ENCODE results near the gene PTPN14.

The PTPN14 gene

GRCh38 chr1:214303141-214303930 is 248.1 kb downstream of the PTPN14 start:
- no peaks in the 10 kb centered on the region for H3K9me3 ChIP-seq (ENCODE audit: insufficient read depth, low read length)
- peaks cover 3% of the 10 kb centered on the region for H3K36me3 ChIP-seq (replicated peaks; ENCODE audit: low read depth, low read length)
- TF ChIP-seq CTCF (IDR thresholded peaks at IDR 0.05; ENCODE audit: low read depth, low read length) (no peak), EZH2phosphoT487 (IDR thresholded peaks at IDR 0.05; ENCODE audit: low read depth) (no peak)
- peaks cover 11% of the 10 kb centered on the region; the same call in 1 of the 2 replicates for H3K4me1 ChIP-seq (ENCODE audit: low read length)
- H3K79me2 ChIP-seq (ENCODE audit: low read length) = peaks cover 49% of the 10 kb centered on the region
- H3K4me2 ChIP-seq (ENCODE audit: low read length) = no peak overlapping the region
- H3K4me3 ChIP-seq (ENCODE audit: low read length) = no peak overlapping the region
- H3K27me3 ChIP-seq (ENCODE audit: low read depth, low read length) = no peaks in the 10 kb centered on the region
- no peak overlapping the region for H3K27ac ChIP-seq (ENCODE audit: low read length)
- H2AFZ ChIP-seq (ENCODE audit: low read depth, low read length) = no peak overlapping the region
- H4K20me1 ChIP-seq (ENCODE audit: insufficient read depth, low read length) = no peaks in the 10 kb centered on the region
- H3K9ac ChIP-seq (ENCODE audit: low read length) = no peak overlapping the region

GRCh38 chr1:214301526-214301925 is 249.9 kb downstream of the PTPN14 start:
- Histone ChIP-seq H3K4me2 (ENCODE audit: low read length) (no peak overlapping the region), H2AFZ (ENCODE audit: low read depth, low read length) (no peak overlapping the region), H3K4me3 (ENCODE audit: low read length) (no peak overlapping the region), H3K4me1 (ENCODE audit: low read length) (peaks cover 29% of the 10 kb centered on the region), H3K27me3 (ENCODE audit: low read depth, low read length) (no peaks in the 10 kb centered on the region), H3K36me3 (replicated peaks; ENCODE audit: low read depth, low read length) (peaks cover 3% of the 10 kb centered on the region), H3K27ac (ENCODE audit: low read length) (no peak overlapping the region), H3K9ac (ENCODE audit: low read length) (no peak overlapping the region), H3K79me2 (ENCODE audit: low read length) (peaks cover 64% of the 10 kb centered on the region), H3K9me3 (ENCODE audit: insufficient read depth, low read length) (no peaks in the 10 kb centered on the region), H4K20me1 (ENCODE audit: insufficient read depth, low read length) (no peaks in the 10 kb centered on the region)
- TF ChIP-seq CTCF (IDR thresholded peaks at IDR 0.05; ENCODE audit: low read depth, low read length) = no peak
- TF ChIP-seq EZH2phosphoT487 (IDR thresholded peaks at IDR 0.05; ENCODE audit: low read depth) = no peak

- Histone ChIP-seq H4K20me1 (ENCODE audit: insufficient read depth, low read length) (no peaks in the 10 kb centered on the region), H3K79me2 (ENCODE audit: low read length) (peaks cover 68% of the 10 kb centered on the region), H3K36me3 (replicated peaks; ENCODE audit: low read depth, low read length) (peaks cover 3% of the 10 kb centered on the region), H3K27ac (ENCODE audit: low read length) (no peak overlapping the region), H3K9ac (ENCODE audit: low read length) (no peak overlapping the region), H3K4me3 (ENCODE audit: low read length) (no peak overlapping the region), H3K9me3 (ENCODE audit: insufficient read depth, low read length) (no peaks in the 10 kb centered on the region), H2AFZ (ENCODE audit: low read depth, low read length) (no peak overlapping the region), H3K27me3 (ENCODE audit: low read depth, low read length) (no peaks in the 10 kb centered on the region), H3K4me2 (ENCODE audit: low read length) (no peak overlapping the region), H3K4me1 (ENCODE audit: low read length) (peaks cover 41% of the 10 kb centered on the region)
- TF ChIP-seq CTCF (IDR thresholded peaks at IDR 0.05; ENCODE audit: low read depth, low read length) (no peak), EZH2phosphoT487 (IDR thresholded peaks at IDR 0.05; ENCODE audit: low read depth) (no peak)
Measured at GRCh38 chr1:214300149-214300780, 251.1 kb downstream of the PTPN14 start.
